Testis (tissue), 2 donors: ENCODE measurements around the gene PDXDC1.

Experiments used
- CTCF ChIP-seq, 3 experiments: fragments of 450-650 bp in 2 of 3; fragments of 200-600 bp in 1 of 3; sonication (generic) in 1 of 3; IDR thresholded peaks; one replicate each; pipeline ENCODE4 v1.5.1; 2016 to 2019; ENCODE audit warnings: antibody characterized with exemption in 3 of 3, mild to moderate bottlenecking in 2 of 3, moderate library complexity in 1 of 3
- POLR2A ChIP-seq: fragments of 450-650 bp; IDR thresholded peaks from one replicate; pipeline ENCODE4 v1.6.1; 2017; ENCODE audit warnings: antibody characterized with exemption, mild to moderate bottlenecking, moderate library complexity

GRCh38 chr16:15141586-15141985 lies 166.8 kb downstream of the PDXDC1 start:
- TF ChIP-seq CTCF (IDR thresholded peaks at IDR 0.05) (no peak), POLR2A (no peak)
